OCI-LY1 (cell line): Measurements from ENCODE around the gene MBOAT1.

Experiments used
- H2AFZ ChIP-seq: fragments of 200-600 bp; sonication (generic), shearing (Covaris generic); 2 replicates; pipeline ENCODE4 v1.6.0; 2014; ENCODE audit warnings: antibody characterized with exemption, mild to moderate bottlenecking, low read length
- H3F3A ChIP-seq: fragments of 200-600 bp; sonication (generic), shearing (Covaris generic); 2 replicates; pipeline ENCODE4 v1.6.0; 2014; ENCODE audit warnings: mild to moderate bottlenecking, antibody characterized with exemption, low read length, moderate library complexity; ENCODE audit not compliant: insufficient read depth
- H3K27ac ChIP-seq: fragments of 200-600 bp; sonication (generic); 2 replicates; pipeline ENCODE4 v1.5.1; 2014; ENCODE audit warnings: low read length, mixed run types, mild to moderate bottlenecking, low read depth; ENCODE audit not compliant: poor library complexity, severe bottlenecking
- H3K27me3 ChIP-seq: fragments of 200-600 bp; sonication (generic); 2 replicates; pipeline ENCODE4 v1.6.0; 2014; ENCODE audit warnings: antibody characterized with exemption, mild to moderate bottlenecking, low read length, moderate library complexity; ENCODE audit not compliant: insufficient read depth
- H3K36me3 ChIP-seq: fragments of 200-600 bp; sonication (generic); 2 replicates; pipeline ENCODE4 v1.6.1; 2014; ENCODE audit warnings: mild to moderate bottlenecking, antibody characterized with exemption, low read length, moderate library complexity, mixed read lengths; ENCODE audit not compliant: insufficient read depth
- H3K4me1 ChIP-seq: fragments of 200-600 bp; sonication (generic); 2 replicates; pipeline ENCODE4 v1.5.1; 2014; ENCODE audit warnings: mild to moderate bottlenecking, low read length, moderate library complexity; ENCODE audit not compliant: insufficient read depth, severe bottlenecking
- H3K4me2 ChIP-seq: fragments of 200-600 bp; sonication (generic), shearing (Covaris generic); 2 replicates; pipeline ENCODE4 v1.6.1; 2014; ENCODE audit warnings: low read length
- H3K4me3 ChIP-seq: fragments of 200-600 bp; sonication (generic); 2 replicates; pipeline ENCODE4 v1.5.1; 2014; ENCODE audit warnings: low read length, low read depth, mild to moderate bottlenecking, mixed read lengths; ENCODE audit not compliant: poor library complexity, severe bottlenecking
- H3K79me2 ChIP-seq: fragments of 200-600 bp; shearing (Covaris generic); 2 replicates; pipeline ENCODE4 v1.6.1; 2016; ENCODE audit warnings: mixed run types, low read length, mixed read lengths; ENCODE audit not compliant: insufficient read depth
- H3K9ac ChIP-seq: fragments of 200-600 bp; sonication (generic), shearing (Covaris generic); 2 replicates; pipeline ENCODE4 v1.6.1; 2014; ENCODE audit warnings: mild to moderate bottlenecking, low read length, mixed read lengths
- H3K9me2 ChIP-seq: fragments of 200-600 bp; sonication (generic), shearing (Covaris generic); 2 replicates; pipeline ENCODE4 v1.6.1; 2014; ENCODE audit warnings: low read depth, mild to moderate bottlenecking, low read length, mixed read lengths
- H3K9me3 ChIP-seq: fragments of 200-600 bp; shearing (Covaris generic); 2 replicates; pipeline ENCODE4 v1.6.1; 2014; ENCODE audit warnings: low read length, mixed read lengths
- H4K20me1 ChIP-seq: fragments of 200-600 bp; sonication (generic), shearing (Covaris generic); 2 replicates; pipeline ENCODE4 v1.6.0; 2016; ENCODE audit warnings: mild to moderate bottlenecking, low read length; ENCODE audit not compliant: insufficient read depth
- CTCF ChIP-seq: fragments of 200-600 bp; sonication (generic), shearing (Covaris generic); IDR thresholded peaks from 2 replicates; pipeline ENCODE4 v1.5.1; 2017; ENCODE audit warnings: mild to moderate bottlenecking, antibody characterized with exemption, low read length, moderate library complexity, mixed read lengths
- EZH2 ChIP-seq: fragments of 200-600 bp; sonication (generic), shearing (Covaris generic); IDR thresholded peaks from 2 replicates; pipeline ENCODE4 v1.8.0; 2017; ENCODE audit warnings: borderline replicate concordance, mixed run types, mild to moderate bottlenecking, antibody characterized with exemption, low read length, moderate library complexity, mixed read lengths

Gene MBOAT1

GRCh38 chr6:20156824-20157223, 55.4 kb downstream of the MBOAT1 start:
- Histone ChIP-seq H3K4me3 (no peak overlapping the region), H3K9ac (no peak overlapping the region), H3F3A (no peaks in the 10 kb centered on the region), H3K79me2 (no peaks in the 10 kb centered on the region), H3K36me3 (no peaks in the 10 kb centered on the region), H3K4me1 (no peaks in the 10 kb centered on the region), H4K20me1 (no peaks in the 10 kb centered on the region), H3K9me2 (no peaks in the 10 kb centered on the region), H3K27ac (no peak overlapping the region), H2AFZ (no peak overlapping the region), H3K4me2 (no peak overlapping the region), H3K27me3 (no peaks in the 10 kb centered on the region), H3K9me3 (no peaks in the 10 kb centered on the region)
- no peak for TF ChIP-seq CTCF
- TF ChIP-seq EZH2: no peak

DNA sequence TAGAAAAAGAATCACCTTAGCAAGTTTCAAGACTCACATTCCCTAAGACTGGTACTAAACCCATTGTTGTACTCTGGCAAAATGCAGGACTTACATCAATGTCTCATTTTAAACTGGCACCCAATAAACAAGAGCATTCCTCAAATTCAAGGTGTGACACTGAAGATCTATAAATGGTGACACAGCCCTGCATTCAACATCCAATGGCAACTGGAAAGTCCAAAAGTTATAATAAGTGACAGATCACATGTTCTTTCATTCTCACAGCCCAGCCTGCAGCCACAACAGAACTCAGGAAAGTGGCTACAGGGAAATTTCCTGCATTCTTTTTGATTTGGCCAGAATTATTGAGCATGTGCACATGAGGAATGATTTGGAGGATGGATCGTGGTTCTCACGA, 57.5 kb downstream of the MBOAT1 start:
- Histone ChIP-seq H2AFZ (no peak overlapping the region), H3F3A (no peaks in the 10 kb centered on the region), H3K9ac (no peak overlapping the region), H3K4me2 (no peak overlapping the region), H3K4me1 (no peaks in the 10 kb centered on the region), H3K36me3 (no peaks in the 10 kb centered on the region), H3K4me3 (no peak overlapping the region), H3K9me2 (no peaks in the 10 kb centered on the region), H3K79me2 (no peaks in the 10 kb centered on the region), H3K9me3 (no peaks in the 10 kb centered on the region), H4K20me1 (no peaks in the 10 kb centered on the region), H3K27ac (no peak overlapping the region), H3K27me3 (no peaks in the 10 kb centered on the region)
- TF ChIP-seq EZH2 (no peak), CTCF (no peak)

- no peak for TF ChIP-seq CTCF
- TF ChIP-seq EZH2: no peak
These were observed 59.1 kb downstream of the MBOAT1 start for GRCh38 chr6:20153194-20153593.

More at GRCh38 chr6:20153194-20153593, 59.1 kb downstream of the MBOAT1 start:
- Histone ChIP-seq H3K79me2 (no peaks in the 10 kb centered on the region), H3K27ac (no peak overlapping the region), H3K27me3 (no peaks in the 10 kb centered on the region), H3K9me2 (no peaks in the 10 kb centered on the region), H3K9me3 (no peaks in the 10 kb centered on the region), H3K36me3 (no peaks in the 10 kb centered on the region), H3F3A (no peaks in the 10 kb centered on the region), H2AFZ (no peak overlapping the region), H3K4me3 (no peak overlapping the region), H3K9ac (no peak overlapping the region), H3K4me1 (no peaks in the 10 kb centered on the region), H3K4me2 (no peak overlapping the region), H4K20me1 (no peaks in the 10 kb centered on the region)
